ENCODE results near the gene LRRC3B. TPM values are rescaled to one million over a fixed set of nuclear protein-coding genes. Genes with fewer than 3 reads are reported as not detected.

The LRRC3B gene
- total RNA-seq, 2 experiments from 2014 or later: not detected

DNA sequence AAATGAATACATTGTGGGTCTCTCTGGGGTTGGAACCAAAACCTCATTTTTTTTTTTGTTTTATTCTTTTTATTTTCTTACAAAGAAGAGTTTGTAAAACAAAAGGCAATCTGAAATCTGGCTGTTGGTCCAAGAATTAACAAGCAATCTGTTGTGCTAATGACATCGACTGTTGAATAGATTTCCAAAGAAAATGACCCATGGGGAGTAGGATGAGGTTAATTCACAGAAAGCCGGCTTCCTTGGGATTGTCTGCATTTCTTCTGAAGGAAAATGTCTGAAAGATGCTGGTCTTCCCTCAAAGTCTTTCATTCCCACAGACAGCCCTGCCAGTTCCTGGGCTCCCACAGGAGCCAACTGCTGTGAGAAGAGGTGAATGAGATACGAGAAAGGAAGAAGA is 92.9 kb downstream of the LRRC3B start:
- DNase-seq (no peak), ATAC-seq (no peak)
- H3K9me3 Mint-ChIP-seq (ENCODE audit: low read depth): no peaks in the 10 kb centered on the region
- no peaks in the 10 kb centered on the region for H3K36me3 Mint-ChIP-seq (ENCODE audit: low read depth)
- no peak overlapping the region for H3K27ac Mint-ChIP-seq
- CTCF ChIA-PET: no interaction called here
- POLR2A ChIA-PET: no interaction called here
- intact Hi-C loops (cut with DNase I, micrococcal nuclease): loop anchor here in 1 of 2 experiments (10.0 kb wide), 1 partner anchor 871 kb away; no protein-coding TSS in a partner anchor
- H3K4me1 Mint-ChIP-seq: no peaks in the 10 kb centered on the region
- H3K27me3 Mint-ChIP-seq: no peaks in the 10 kb centered on the region
- H3K4me3 Mint-ChIP-seq: no peak overlapping the region

DNA sequence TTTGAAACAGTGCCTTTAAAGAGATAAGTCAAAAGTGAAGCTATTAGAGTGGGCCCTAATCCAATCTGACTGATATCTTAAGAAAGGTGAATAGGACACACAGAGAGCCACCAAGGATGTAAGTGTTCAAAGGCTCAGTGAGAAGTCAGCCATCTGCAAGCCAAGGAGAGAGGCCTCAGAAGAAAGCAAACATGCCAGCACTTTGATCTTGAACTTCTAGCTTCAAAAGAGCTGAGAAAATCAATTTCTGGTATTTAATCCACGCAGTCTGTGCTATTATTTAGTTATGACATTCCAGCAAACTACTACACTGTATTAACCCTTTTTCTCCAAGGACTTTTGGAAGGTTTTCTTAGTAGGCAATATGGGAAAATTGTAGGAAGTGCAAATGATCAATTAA is 95.7 kb downstream of the LRRC3B start:
- Mint-ChIP-seq H3K27ac (no peak overlapping the region), H3K27me3 (no peaks in the 10 kb centered on the region), H3K36me3 (ENCODE audit: low read depth) (no peaks in the 10 kb centered on the region), H3K9me3 (ENCODE audit: low read depth) (no peaks in the 10 kb centered on the region), H3K4me1 (no peaks in the 10 kb centered on the region), H3K4me3 (no peak overlapping the region)
- intact Hi-C loops (cut with DNase I, micrococcal nuclease): loop anchor here in 1 of 2 experiments (10.0 kb wide), 1 partner anchor 874 kb away; no protein-coding TSS in a partner anchor
- ATAC-seq (no peak), DNase-seq (no peak)
- CTCF ChIA-PET: no interaction called here
- POLR2A ChIA-PET: no interaction called here

DNA sequence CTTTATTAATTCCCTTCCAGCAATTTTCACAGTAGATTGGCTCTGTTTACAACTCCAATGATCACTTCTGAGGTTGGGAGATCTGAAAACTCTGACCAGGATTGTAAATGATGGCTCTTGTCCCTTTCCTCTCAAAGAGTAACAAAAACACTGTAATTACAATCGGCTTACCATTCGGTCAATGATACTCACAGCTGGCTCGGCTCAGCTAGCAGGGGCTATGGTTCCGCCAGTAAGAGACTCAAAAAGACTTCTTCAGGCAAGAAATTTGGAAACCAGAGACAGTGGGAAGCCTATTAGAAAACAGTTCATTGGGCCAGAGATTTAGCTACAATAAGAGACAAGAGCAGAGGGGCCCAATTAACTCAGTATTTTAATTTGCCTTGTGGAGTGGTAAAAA is 96.6 kb downstream of the LRRC3B start:
- ATAC-seq (no peak), DNase-seq (no peak)
- H3K9me3 Mint-ChIP-seq (ENCODE audit: low read depth): no peaks in the 10 kb centered on the region
- POLR2A ChIA-PET: no interaction called here
- H3K27me3 Mint-ChIP-seq: no peaks in the 10 kb centered on the region
- no peak overlapping the region for H3K4me3 Mint-ChIP-seq
- CTCF ChIA-PET: interaction anchor here (0.6 kb wide), 1 partner anchor 33 kb away, joined by 3 read pairs; no protein-coding TSS in a partner anchor
- intact Hi-C loops (cut with DNase I, micrococcal nuclease): loop anchor here in 1 of 2 experiments (10.0 kb wide), 1 partner anchor 874 kb away; no protein-coding TSS in a partner anchor
- no peaks in the 10 kb centered on the region for H3K36me3 Mint-ChIP-seq (ENCODE audit: low read depth)
- H3K4me1 Mint-ChIP-seq: no peaks in the 10 kb centered on the region
- no peak overlapping the region for H3K27ac Mint-ChIP-seq

DNA sequence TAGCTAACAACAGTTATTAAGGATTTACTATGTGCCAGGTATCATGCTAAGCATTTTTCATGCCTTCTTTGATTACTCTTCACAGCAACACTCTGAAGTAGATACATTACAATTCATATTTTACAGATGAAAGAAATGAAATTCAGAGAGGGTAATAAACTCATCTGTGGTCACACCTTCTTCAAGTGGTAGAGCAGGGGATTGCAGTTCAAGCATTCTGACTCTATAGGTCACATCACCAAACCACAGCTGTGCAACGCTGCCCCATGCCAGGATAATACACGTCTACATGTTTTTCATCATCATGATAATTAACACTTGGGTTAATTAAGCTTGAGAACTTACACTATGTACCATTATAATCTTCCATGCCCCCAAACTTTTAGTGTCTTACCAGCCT is 98.5 kb downstream of the LRRC3B start:
- intact Hi-C loops (cut with DNase I, micrococcal nuclease): no loop called here
- Mint-ChIP-seq H3K4me1 (no peaks in the 10 kb centered on the region), H3K9me3 (ENCODE audit: low read depth) (no peaks in the 10 kb centered on the region), H3K36me3 (ENCODE audit: low read depth) (no peaks in the 10 kb centered on the region), H3K27ac (no peak overlapping the region), H3K4me3 (no peak overlapping the region), H3K27me3 (no peaks in the 10 kb centered on the region)
- ATAC-seq: no peak
- CTCF ChIA-PET: interaction anchor here (1.3 kb wide), 1 partner anchor 8 kb away, joined by 3 read pairs; no protein-coding TSS in a partner anchor
- no peak for DNase-seq
- POLR2A ChIA-PET: no interaction called here

DNA sequence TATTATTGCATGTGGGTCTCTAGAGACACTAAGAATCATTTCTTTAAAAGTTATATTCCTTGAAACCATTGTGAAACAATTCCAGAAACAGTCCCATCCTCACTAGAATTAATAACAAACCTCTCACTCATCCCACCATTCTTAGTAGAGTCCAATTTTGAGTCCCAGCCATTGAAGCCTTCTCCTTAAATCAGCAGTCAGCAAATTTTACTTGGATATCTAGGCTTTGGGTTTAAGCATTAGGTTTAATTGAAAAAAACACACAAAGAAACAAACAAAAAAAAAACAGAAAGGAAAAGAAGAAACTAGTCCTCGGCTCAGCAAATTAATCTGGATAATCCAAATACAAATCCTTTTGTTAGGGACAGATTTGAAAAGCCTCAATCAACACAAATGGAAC is 109.3 kb downstream of the LRRC3B start:
- ChIA-PET POLR2A (no interaction called here), CTCF (no interaction called here)
- Mint-ChIP-seq H3K4me1 (no peaks in the 10 kb centered on the region), H3K27ac (no peak overlapping the region), H3K4me3 (no peak overlapping the region), H3K36me3 (ENCODE audit: low read depth) (no peaks in the 10 kb centered on the region), H3K27me3 (no peaks in the 10 kb centered on the region), H3K9me3 (ENCODE audit: low read depth) (no peaks in the 10 kb centered on the region)
- intact Hi-C loops (cut with DNase I, micrococcal nuclease): no loop called here
- DNase-seq (no peak), ATAC-seq (no peak)

DNA sequence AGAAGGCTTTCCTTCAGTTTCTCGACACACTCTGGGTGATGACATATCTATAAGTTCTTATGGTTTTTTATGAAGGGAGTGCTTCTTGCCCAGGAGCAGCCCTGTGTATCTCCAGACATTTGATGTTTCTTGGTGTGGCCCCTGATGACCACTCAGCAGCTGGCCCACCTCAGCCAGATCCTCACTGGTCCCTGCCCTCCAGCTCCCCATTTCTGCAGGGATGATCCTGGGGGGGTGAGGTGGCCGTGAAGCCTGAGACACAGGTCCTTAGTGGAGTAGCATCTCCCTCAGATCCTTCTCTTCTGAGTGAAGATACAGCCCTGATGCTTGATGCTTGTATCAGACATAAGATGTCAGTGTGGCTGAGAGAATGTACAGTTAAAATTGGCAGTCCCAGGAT is 127.7 kb downstream of the LRRC3B start:
- no peak overlapping the region for H3K4me3 Mint-ChIP-seq
- no peaks in the 10 kb centered on the region for H3K36me3 Mint-ChIP-seq (ENCODE audit: low read depth)
- intact Hi-C loops (cut with DNase I, micrococcal nuclease): no loop called here
- H3K27me3 Mint-ChIP-seq: no peaks in the 10 kb centered on the region
- ATAC-seq (no peak), DNase-seq (no peak)
- no peaks in the 10 kb centered on the region for H3K4me1 Mint-ChIP-seq
- no peaks in the 10 kb centered on the region for H3K9me3 Mint-ChIP-seq (ENCODE audit: low read depth)
- ChIA-PET CTCF (no interaction called here), POLR2A (no interaction called here)
- H3K27ac Mint-ChIP-seq: no peak overlapping the region

DNA sequence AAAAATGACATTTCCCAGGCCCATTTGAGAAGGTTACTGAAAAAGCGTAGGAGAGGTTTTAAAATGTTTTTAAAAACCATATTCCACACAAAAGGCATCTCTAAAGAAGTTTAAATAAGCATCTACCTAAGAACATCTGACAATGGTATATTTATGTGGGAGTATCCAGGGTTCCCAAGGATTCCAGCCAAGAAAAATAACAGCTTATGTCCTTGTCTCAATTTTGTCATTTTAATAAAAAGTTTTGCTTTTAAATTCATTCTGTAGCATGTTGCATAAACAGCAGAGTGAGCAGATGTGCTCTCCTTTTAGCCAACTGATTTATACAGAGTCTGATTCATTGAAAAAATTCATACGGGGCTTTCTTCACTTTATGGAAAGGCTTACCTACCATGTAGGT is 129.9 kb downstream of the LRRC3B start:
- ATAC-seq: no peak
- Mint-ChIP-seq H3K4me1 (no peaks in the 10 kb centered on the region), H3K27me3 (no peaks in the 10 kb centered on the region), H3K9me3 (ENCODE audit: low read depth) (no peaks in the 10 kb centered on the region), H3K4me3 (no peak overlapping the region), H3K36me3 (ENCODE audit: low read depth) (no peaks in the 10 kb centered on the region), H3K27ac (no peak overlapping the region)
- ChIA-PET CTCF (interaction anchor here (0.7 kb wide), 1 partner anchor 33 kb away, joined by 3 read pairs; no protein-coding TSS in a partner anchor), POLR2A (no interaction called here)
- intact Hi-C loops (cut with DNase I, micrococcal nuclease): no loop called here
- no peak for DNase-seq

DNA sequence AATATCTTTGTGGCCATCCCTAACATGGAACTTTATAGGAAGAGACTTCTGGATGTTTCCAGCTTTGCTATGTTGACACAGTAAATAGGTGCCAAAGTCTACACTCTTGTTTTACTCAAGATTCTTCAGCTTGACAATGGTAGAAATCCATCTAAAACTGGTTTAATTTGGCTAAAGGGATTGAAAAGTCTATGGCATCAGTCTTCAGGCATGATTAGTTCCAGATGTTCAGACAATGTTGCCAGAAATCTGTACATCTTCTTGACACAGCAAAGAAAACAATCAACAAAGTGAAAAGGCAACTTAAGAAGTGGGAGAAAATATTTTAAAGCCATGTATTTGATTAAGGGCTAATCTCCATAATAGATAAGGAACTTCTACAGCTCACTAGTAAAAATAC is 130.5 kb downstream of the LRRC3B start:
- H3K36me3 Mint-ChIP-seq (ENCODE audit: low read depth): no peaks in the 10 kb centered on the region
- H3K4me3 Mint-ChIP-seq: no peak overlapping the region
- CTCF ChIA-PET: no interaction called here

DNA sequence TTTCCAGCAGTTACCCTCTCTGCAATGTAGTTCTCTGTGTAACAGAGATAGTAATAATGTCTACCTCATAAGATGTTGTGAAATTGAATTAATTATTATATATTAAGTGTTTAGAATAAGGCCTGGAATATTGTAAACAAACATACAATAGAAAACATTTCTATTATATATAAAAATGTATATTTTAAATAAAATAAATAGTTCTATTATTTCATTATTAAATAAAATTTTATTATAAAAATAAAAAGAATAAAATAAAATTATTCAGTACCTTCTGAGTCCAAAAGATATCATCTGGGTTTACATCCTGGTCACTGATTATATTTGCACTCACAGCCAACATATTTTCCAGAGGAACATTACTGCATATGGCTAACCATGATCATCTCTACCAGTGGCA is 135.4 kb downstream of the LRRC3B start:
- H3K27me3 Mint-ChIP-seq: no peaks in the 10 kb centered on the region
- no peaks in the 10 kb centered on the region for H3K36me3 Mint-ChIP-seq (ENCODE audit: low read depth)
- H3K4me3 Mint-ChIP-seq: no peak overlapping the region
- H3K4me1 Mint-ChIP-seq: no peaks in the 10 kb centered on the region
- H3K9me3 Mint-ChIP-seq (ENCODE audit: low read depth): no peaks in the 10 kb centered on the region
- intact Hi-C loops (cut with DNase I, micrococcal nuclease): no loop called here
- ChIA-PET CTCF (no interaction called here), POLR2A (no interaction called here)
- no peak overlapping the region for H3K27ac Mint-ChIP-seq
- DNase-seq: no peak
- no peak for ATAC-seq

More for the DNA sequence above, 130.5 kb downstream of the LRRC3B start:
- Mint-ChIP-seq H3K9me3 (ENCODE audit: low read depth) (no peaks in the 10 kb centered on the region), H3K27ac (no peak overlapping the region), H3K4me1 (no peaks in the 10 kb centered on the region), H3K27me3 (no peaks in the 10 kb centered on the region)
- POLR2A ChIA-PET: no interaction called here
- intact Hi-C loops (cut with DNase I, micrococcal nuclease): no loop called here
- ATAC-seq (no peak), DNase-seq (no peak)

Measured in activated CD4-positive, alpha-beta T cell treated with anti-CD3 and anti-CD28 coated beads for 36 hours (primary cell).